GM19099 (cell line): ENCODE data around the gene COPS9.

Experiments used
- POLR2A ChIP-seq: IDR thresholded peaks from 3 replicates; pipeline ENCODE4 v1.6.1; 2011; ENCODE audit warnings: low read depth; ENCODE audit not compliant: insufficient read length; ENCODE audit errors: extremely low read depth

The COPS9 gene

DNA sequence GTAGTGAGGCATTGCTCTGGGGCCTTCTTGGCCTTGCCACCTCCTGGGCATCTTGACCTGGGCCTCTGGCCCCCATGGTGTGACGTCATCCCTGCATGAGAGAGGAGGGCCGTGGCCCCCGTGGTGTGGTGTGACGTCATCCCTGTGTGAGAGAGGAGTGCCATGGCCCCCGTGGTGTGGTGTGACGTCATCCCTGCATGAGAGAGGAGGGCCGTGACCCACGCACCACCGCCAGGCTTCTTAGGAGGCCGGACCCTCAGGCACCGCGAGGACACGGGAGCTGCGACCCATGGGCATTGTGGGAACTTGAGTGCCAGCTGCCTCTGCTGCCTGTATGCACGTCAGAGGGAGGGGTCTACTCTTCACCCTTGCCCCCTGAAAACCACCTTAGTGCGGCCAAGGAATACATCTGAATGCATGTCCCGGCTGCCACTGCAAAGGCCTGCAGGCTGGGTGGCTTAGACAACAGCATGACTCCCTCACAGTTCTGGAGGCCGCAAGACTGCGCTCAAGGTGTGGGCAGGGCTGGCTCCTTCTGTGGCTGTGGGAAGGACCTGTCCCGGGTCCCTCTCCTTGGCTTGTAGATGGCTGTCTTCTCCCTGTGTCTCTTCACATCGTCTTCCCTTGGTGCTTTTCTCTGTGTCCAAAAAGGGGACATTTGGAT lies 25.1 kb upstream of the COPS9 start:
- TF ChIP-seq POLR2A: no peak

DNA sequence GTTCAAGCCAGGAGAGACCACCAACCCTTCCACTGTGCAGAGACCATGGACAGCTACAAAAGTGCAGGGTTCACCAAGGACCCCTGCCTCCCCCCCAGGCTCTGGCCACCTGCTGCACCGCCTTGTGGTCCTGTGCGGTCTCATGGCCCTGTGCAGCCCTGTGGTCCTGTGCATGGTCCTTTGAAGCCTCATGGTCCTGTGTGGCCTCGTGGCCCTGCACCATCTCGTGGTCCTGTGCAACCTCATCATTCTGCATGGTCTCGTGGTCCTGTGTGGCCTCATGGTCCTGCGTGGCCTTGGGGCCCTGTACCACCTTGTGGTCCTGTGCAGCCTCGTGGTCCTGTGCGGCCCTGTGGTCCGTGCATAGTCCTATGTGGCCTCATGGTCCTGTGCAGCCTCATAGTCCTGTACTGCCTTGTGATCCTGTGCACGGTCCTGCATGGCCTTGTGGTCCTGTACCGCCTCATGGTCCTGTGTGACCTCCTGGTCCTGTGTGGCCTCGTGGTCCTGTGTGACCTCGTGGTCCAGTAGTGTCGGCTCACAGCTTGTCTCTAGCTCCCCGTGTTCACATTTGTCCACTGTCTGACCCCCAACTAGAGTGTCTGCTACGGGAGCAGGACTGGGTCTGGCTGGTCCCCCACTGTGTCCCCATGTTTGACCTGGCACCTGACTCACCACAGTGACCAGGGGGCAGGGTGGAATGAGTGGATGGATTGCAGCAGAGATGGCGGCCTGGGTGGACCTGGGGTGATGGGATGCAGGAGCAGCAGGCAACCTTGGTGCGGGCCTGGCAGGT lies 24.4 kb upstream of the COPS9 start:
- no peak for TF ChIP-seq POLR2A

DNA sequence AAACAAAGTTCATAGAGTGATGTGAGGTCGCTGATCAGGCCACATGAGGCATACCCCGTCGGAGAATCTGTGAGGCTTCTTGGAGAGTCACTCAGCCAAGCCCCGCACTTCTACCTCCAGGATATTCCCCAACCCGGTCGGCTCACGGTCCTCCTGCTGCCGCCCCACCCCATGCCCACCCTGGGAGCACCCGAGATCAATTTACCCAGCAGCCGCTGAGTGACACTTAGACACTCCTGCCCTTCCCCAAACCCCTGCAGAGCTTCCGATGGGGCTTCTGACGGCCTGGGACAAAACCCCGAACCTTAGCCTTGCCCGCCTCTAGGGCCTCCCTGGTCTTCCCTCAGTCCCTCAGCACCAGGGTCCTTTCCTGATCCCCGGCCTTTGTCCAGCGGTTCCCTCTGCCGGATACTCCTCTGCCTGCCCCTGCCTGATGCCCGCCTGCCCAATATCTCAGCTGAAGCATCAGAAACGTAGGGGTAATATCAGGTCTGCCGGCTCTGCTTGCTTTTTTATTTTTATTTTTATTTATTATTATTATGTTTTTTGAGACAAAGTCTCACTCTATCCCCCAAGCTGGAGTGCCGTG lies 23.2 kb upstream of the COPS9 start:
- TF ChIP-seq POLR2A: no peak

DNA sequence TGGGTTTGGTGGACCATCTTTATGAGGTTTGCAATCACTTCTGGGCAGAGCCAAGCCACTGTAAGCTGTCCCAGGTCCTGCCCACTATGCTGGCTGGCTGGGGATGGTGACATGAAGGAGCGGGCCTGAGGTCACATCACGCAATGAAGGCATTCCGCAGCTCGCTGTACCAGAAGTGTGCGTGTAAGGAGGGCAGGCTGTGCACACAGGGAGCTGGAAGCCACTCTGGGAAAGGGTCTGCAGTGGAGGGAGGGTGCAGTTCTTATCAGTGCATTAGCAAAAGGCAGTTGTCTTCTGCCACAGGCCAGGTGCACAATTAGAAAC lies 21.0 kb upstream of the COPS9 start:
- no peak for TF ChIP-seq POLR2A

DNA sequence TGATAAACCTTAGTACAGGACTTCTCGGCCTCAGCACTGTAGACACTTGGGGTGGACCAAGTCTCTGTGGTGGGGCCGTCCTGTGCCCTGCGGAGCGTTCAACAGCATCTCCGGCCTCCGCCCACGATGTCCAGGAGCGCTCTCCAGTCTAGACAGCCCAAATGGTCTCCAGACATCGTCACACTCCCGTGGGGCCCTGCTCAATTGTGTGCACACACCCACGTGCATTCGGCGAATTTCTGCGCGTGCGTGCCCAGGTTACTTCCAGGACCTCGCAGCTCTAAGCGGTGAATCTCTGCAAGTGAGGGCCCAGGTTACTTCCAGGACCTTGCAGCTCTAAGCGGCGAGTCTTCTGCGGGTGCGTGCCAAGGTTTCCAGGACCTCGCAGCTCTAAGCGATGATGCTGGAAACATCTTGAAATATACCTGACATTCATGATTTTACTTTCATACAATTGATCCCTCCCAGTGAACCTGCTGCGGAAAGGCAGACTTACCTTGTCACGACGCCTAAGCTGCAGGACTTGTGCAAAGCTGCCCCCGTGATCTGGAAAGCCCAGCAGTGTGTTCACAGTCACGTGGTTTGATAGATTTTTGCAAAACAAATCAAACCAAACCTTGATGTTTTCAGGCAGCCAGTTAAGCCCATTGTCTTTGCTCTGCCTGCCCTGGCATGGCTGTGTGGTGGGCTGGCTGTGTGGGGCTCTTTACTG lies 20.5 kb upstream of the COPS9 start:
- TF ChIP-seq POLR2A: no peak

DNA sequence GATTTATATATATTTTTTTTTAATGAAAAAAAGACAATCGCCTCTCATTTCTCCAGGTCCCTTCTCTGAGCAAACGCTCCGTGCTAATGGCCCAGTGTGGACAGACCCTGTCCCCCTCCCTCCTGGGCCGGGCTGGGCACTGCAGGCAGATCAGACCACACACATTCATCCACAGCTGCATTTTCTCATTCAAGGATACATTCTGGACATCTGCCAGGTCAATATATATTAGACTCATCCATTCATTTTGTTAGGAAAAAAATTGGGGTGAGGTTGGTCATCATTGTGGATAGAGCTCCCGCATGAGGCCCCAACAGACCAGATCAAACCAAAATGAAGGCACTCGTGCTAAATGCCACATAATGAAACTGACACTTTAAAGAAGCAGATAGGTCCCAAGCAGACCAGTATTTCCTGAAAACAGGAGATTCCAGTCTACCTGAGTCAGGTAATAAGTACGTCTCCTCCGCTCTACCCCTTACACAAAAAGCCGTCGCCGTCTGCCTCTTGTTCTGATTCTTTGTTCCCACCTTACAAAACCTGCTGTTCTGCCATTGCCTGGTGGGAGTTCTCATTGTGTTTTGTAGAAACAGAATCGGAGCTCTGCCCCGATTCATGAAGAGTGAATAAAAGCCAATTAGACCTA lies 19.8 kb upstream of the COPS9 start:
- no peak for TF ChIP-seq POLR2A

DNA sequence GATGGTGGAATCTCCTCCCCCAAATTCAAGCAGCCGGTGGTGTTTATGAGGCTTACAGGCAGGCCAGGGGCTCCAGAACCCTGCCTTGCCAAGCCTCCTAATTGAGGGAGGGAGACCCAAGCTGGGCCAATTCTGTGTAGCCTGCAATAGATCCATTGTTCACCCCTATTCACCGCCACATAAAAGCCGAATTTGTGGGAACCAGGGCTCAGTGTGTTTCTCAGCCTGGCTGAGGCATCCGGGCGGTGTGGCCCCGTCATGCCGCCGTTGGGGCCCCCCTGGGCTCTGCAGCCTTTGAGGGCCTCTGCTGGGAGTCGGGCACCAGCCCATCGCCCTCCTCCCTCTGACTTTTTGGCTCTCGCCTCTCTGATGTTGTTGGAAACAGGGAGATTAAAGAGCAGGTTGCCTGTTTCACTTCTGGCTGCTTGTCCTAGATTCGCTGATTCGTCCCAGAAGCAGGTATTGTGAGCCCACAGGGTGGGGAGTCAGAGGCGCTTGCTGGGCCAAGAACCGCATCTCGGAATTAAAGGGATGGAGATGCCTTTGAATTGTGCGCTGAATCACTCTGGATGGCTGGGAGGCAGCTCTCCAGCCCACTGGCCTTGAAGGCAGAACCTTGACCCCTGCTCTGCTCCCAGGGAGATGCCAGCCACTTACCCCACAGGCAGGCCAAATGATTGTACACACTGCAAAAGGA lies 19.1 kb upstream of the COPS9 start:
- no peak for TF ChIP-seq POLR2A

DNA sequence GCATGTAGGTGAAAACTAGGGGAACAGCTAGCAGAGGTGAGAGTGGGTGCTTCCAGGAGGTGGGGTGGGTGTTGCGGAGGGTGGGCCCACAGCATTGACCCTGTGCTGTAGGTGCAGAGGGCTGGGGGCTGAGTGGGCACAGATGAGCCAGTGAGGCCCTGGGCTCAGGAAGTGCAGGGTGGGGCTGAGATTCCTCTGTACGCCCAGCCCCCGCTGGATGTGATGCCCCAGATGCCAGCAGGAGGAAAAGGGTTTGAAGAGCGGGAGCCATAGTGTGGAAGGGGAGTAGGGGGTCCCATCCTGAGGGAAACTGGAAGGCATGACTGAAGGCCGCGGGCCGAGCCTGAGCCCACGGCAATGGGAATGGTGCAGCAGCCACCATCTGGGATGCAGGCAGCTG lies 18.5 kb upstream of the COPS9 start:
- no peak for TF ChIP-seq POLR2A

DNA sequence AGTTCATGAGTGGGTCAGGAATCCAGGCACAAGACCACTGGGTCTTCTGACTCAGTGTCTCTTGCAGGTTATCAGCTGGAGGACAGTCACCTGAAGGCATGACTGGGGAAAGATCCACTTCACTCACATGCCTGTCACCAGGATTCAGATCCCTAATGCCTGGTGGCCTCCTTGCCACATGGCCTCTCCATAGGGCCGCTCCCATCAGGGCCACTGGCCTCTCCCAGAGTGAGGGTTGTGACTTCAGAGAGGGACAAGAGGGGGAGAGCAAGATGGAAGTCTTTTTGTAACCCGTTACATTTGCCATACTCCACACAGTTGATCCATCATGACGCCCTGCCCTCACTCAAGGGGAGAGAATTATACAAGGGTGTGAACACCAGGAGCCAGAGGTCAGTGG lies 17.3 kb upstream of the COPS9 start:
- TF ChIP-seq POLR2A: no peak

DNA sequence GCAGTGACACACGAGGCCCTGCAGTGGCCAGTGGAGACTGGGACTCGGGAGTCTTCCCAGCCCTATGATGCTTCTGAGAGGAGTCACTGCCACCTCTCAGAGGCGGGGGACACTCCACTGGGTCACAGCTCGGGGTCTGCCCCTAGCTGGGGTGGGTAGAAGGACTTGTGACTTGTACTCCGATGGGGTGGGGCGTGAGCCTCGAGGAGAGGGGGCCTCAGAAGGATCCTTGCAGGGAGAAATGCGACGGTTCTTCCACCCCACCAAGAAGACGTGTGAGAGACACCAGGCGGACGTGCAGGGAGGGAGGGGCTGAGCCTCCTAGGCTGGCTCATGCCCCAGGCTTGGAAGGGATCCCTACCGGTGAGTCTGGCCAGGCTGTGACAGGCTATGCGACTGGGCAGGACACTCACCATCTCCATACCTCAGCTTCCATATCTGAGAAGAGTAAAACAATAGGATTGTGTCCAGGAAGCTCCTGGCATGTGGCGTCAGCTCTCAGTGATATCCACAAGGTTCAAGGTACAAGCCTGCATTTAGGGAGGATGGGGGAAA lies 15.4 kb upstream of the COPS9 start:
- TF ChIP-seq POLR2A: no peak

DNA sequence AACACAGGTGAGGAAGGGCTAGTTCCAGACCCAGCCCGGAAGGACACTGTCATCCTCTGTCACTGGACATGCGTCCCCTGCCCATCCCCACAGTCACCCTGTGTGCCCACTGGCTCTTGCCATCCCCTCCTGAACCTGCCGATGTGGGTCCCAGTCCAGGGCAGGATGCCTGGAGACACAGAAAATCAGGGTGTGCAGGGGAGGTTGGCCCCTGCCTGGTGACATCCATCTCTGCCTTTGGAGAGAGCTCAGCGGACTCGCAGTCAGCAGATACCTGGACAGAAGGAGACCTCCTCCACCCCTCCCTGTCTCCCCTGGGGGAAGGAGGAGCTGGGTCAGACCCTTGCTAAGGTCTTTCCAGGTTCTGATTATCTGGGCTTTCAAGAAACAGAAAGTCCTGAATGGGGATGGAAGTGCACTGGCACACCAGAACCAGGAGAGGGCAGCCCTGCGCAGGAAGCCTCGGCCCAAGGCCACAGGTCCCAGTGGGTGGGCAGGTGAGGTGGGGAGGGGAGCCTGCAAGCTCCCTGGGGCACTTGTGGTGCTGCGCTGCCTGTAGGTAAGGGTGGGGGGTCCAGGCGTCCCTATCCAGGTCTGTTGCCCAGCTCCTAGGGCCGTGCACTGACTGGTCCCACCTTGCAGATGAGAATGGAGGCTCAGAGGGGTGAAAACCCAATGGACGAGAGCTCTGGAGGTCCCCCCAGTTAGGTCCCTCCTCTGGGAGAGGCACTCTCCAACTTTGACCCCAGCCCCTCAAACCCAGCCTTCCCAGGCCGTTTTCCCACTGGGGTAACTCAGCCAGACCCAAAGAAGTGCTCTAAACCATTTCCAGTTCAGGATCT lies 14.1 kb upstream of the COPS9 start:
- TF ChIP-seq POLR2A: no peak

DNA sequence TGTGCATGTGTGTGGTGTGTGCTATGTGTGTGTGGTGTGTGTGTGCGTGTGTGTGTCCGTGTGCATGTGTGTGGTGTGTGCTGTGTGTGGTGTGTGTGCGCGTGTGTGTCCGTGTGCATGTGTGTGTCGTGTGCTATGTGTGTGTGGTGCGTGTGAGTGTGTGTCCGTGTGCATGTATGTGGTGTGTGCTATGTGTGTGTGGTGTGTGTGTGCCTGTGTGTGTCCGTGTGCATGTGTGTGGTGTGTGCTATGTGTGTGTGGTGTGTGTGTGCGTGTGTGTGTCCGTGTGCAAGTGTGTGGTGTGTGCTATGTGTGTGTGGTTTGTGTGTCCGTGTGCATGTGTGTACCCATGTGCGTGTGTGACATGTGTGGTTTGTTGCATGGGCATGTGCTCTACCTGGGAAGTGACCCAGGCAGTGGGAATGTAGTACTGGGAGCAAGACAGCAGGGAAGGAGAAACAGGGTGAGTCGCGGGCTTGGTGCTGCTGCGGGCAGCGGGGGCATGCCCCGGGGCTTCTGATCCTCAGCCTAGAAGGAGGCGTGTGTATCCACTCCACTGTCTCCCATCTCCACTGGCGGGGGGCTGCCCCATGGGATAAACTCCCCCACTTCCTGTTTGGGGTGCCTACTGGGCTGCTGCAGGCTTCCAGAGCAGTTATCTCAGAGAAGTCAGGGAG lies 11.9 kb upstream of the COPS9 start:
- TF ChIP-seq POLR2A: no peak

DNA sequence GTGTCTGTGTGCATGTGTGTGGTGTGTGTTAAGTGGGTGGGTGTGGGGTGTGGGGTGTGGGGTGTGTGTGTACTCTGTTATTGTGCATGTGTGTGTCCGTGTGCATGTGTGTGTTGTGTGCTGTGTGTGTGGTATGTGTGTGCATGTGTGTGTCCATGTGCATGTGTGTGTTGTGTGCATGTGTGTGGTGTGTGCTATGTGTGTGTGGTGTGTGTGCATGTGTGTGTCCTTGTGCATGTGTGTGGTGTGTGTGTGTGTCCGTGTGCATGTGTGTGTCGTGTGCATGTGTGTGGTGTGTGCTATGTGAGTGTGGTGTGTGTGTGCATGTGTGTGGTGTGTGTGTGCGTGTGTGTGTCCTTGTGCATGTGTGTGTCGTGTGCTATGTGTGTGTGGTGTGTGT lies 11.3 kb upstream of the COPS9 start:
- no peak for TF ChIP-seq POLR2A
